ENCODE measurements around the gene CDC14A. TPM values are rescaled to one million over a fixed set of nuclear protein-coding genes. Genes with fewer than 3 reads are reported as not detected.

The CDC14A gene
- total RNA-seq, 4 donors from 2014 or later, result 6.6 to 12.2 (median 7.4) TPM

- no peaks in the 10 kb centered on the region for H3K9me3 ChIP-seq
- DNase-seq (ENCODE audit: extremely low spot score), result no peak
- H3K4me1 ChIP-seq, result peaks cover 0 to 17% (median 6%) of the 10 kb centered on the region in 4 donors
- no peak overlapping the region for H3K4me3 ChIP-seq
- intact Hi-C loops (cut with DNase I), result no loop called here
- WGBS, result 91% methylated on average over 1 of the region's 1 CpG
- no peaks in the 10 kb centered on the region for H3K36me3 ChIP-seq
- H3K27me3 ChIP-seq, result no peaks in the 10 kb centered on the region
- H3K27ac ChIP-seq (replicated peaks in 1 of 4), result no peak overlapping the region
- TF ChIP-seq EP300 (IDR thresholded peaks at IDR 0.05) (no peak), POLR2AphosphoS5 (IDR thresholded peaks at IDR 0.05) (no peak), CTCF (IDR thresholded peaks at IDR 0.05) (no peak), POLR2A (IDR thresholded peaks at IDR 0.05; ENCODE audit: low read depth) (no peak)
Measured at GRCh38 chr1:100448366-100448765, 96.1 kb downstream of the CDC14A start.

GRCh38 chr1:100449477-100449876 lies 97.2 kb downstream of the CDC14A start:
- no peaks in the 10 kb centered on the region for H3K36me3 ChIP-seq
- peaks cover 0 to 8% (median 2%) of the 10 kb centered on the region in 4 donors for H3K4me1 ChIP-seq
- H3K4me3 ChIP-seq, result no peak overlapping the region
- no peak for TF ChIP-seq POLR2AphosphoS5 (IDR thresholded peaks at IDR 0.05)
- no peak for TF ChIP-seq POLR2A (IDR thresholded peaks at IDR 0.05; ENCODE audit: low read depth)
- TF ChIP-seq EP300 (IDR thresholded peaks at IDR 0.05), result no peak
- TF ChIP-seq CTCF (IDR thresholded peaks at IDR 0.05), result no peak
- no peaks in the 10 kb centered on the region for H3K9me3 ChIP-seq
- intact Hi-C loops (cut with DNase I), result no loop called here
- H3K27me3 ChIP-seq, result no peaks in the 10 kb centered on the region
- WGBS, result 89% methylated on average over 4 of the region's 4 CpGs
- H3K27ac ChIP-seq (replicated peaks in 1 of 4), result no peak overlapping the region
- DNase-seq (ENCODE audit: extremely low spot score), result no peak

- WGBS, result 58% methylated on average over 1 of the region's 1 CpG
- intact Hi-C loops (cut with DNase I), result no loop called here
Measured at GRCh38 chr1:100452641-100453040, 100.3 kb downstream of the CDC14A start.

GRCh38 chr1:100455478-100456072 lies 103.3 kb downstream of the CDC14A start:
- DNase-seq (ENCODE audit: extremely low spot score), result no peak
- Histone ChIP-seq H3K27me3 (no peaks in the 10 kb centered on the region), H3K9me3 (no peaks in the 10 kb centered on the region), H3K36me3 (no peaks in the 10 kb centered on the region), H3K4me1 (peaks cover 0 to 19% (median 16%) of the 10 kb centered on the region in 4 donors), H3K4me3 (no peak overlapping the region), H3K27ac (replicated peaks in 1 of 4) (no peak overlapping the region)
- TF ChIP-seq EP300 (IDR thresholded peaks at IDR 0.05), result no peak
- TF ChIP-seq POLR2AphosphoS5 (IDR thresholded peaks at IDR 0.05), result no peak
- TF ChIP-seq CTCF (IDR thresholded peaks at IDR 0.05), result peak; percentile 22 to 54 (median 51)
- intact Hi-C loops (cut with DNase I), result loop anchor here (5.0 kb wide), 2 partner anchors 103 to 648 kb away; partner anchors contain the start of gene CDC14A

More at GRCh38 chr1:100452641-100453040, 100.3 kb downstream of the CDC14A start:
- Histone ChIP-seq H3K27ac (replicated peaks in 1 of 4) (no peak overlapping the region), H3K4me1 (peaks cover 0 to 5% (median 2%) of the 10 kb centered on the region in 4 donors), H3K4me3 (no peak overlapping the region), H3K27me3 (no peaks in the 10 kb centered on the region), H3K9me3 (no peaks in the 10 kb centered on the region), H3K36me3 (no peaks in the 10 kb centered on the region)
- DNase-seq (ENCODE audit: extremely low spot score), result no peak
- TF ChIP-seq CTCF (IDR thresholded peaks at IDR 0.05) (no peak), POLR2A (IDR thresholded peaks at IDR 0.05; ENCODE audit: low read depth) (no peak), EP300 (IDR thresholded peaks at IDR 0.05) (no peak)

- H3K4me1 ChIP-seq, result peaks cover 0 to 19% (median 16%) of the 10 kb centered on the region in 4 donors
- no peak for DNase-seq (ENCODE audit: extremely low spot score)
- H3K9me3 ChIP-seq, result no peaks in the 10 kb centered on the region
- H3K36me3 ChIP-seq, result no peaks in the 10 kb centered on the region
- no peaks in the 10 kb centered on the region for H3K27me3 ChIP-seq
- intact Hi-C loops (cut with DNase I), result loop anchor here (5.0 kb wide), 2 partner anchors 105 to 650 kb away; partner anchors contain the start of gene CDC14A
- 85% methylated on average over 2 of the region's 2 CpGs for WGBS
- no peak overlapping the region for H3K27ac ChIP-seq (replicated peaks in 1 of 4)
- no peak overlapping the region for H3K4me3 ChIP-seq
- TF ChIP-seq EP300 (IDR thresholded peaks at IDR 0.05) (no peak), CTCF (IDR thresholded peaks at IDR 0.05) (no peak), POLR2AphosphoS5 (IDR thresholded peaks at IDR 0.05) (no peak), POLR2A (IDR thresholded peaks at IDR 0.05; ENCODE audit: low read depth) (no peak)
Measured at GRCh38 chr1:100456880-100457279, 104.6 kb downstream of the CDC14A start.
